ENCODE measurements around the gene FEM1C. TPM values are rescaled to one million over a fixed set of nuclear protein-coding genes. Genes with fewer than 3 reads are reported as not detected.

FEM1C gene
- total and polyA plus RNA-seq, 9 of the 15 experiments (the other 6 are each of a cell fraction or from before 2014, with no cell fraction given): 1.4 to 9.3 (median 4.3) TPM

DNA sequence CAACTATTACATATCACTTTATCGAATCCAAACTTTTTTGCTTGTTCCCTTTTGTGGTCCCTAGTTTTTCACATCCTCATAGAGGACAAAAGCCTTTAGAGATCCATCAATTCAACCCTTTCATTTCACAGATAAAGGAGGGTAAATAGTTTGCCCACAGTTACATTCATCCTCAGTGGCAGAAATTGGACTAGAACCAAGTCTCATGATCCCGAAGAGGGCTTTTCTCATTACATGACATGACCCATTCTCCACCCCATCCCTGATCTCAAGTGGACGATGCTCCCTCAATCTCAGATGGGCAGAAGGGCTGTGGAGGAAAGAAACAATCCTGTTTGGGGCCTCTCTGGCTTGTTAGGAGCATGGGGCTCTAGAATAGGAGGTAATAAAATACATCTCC lies 34.6 kb upstream of the FEM1C start:
- no peaks in the 10 kb centered on the region for H3K79me2 ChIP-seq (ENCODE audit: control insufficient read depth, insufficient read depth, low read length)
- TF ChIP-seq ZNF174 (CRISPR knock-in tag; IDR thresholded peaks at IDR 0.05) (no peak), SETDB1 (IDR thresholded peaks at IDR 0.05; ENCODE audit: low read length) (no peak), RBFOX2 (IDR thresholded peaks at IDR 0.05; ENCODE audit: low read depth, low read length) (no peak), HOMEZ (CRISPR knock-in tag; IDR thresholded peaks at IDR 0.05) (no peak), C11orf30 (IDR thresholded peaks at IDR 0.05; ENCODE audit: low read depth) (no peak), OTX1 (CRISPR knock-in tag; IDR thresholded peaks at IDR 0.05) (no peak), ZNF398 (CRISPR knock-in tag; IDR thresholded peaks at IDR 0.05) (no peak)
- TF ChIP-seq, protein P1, sequence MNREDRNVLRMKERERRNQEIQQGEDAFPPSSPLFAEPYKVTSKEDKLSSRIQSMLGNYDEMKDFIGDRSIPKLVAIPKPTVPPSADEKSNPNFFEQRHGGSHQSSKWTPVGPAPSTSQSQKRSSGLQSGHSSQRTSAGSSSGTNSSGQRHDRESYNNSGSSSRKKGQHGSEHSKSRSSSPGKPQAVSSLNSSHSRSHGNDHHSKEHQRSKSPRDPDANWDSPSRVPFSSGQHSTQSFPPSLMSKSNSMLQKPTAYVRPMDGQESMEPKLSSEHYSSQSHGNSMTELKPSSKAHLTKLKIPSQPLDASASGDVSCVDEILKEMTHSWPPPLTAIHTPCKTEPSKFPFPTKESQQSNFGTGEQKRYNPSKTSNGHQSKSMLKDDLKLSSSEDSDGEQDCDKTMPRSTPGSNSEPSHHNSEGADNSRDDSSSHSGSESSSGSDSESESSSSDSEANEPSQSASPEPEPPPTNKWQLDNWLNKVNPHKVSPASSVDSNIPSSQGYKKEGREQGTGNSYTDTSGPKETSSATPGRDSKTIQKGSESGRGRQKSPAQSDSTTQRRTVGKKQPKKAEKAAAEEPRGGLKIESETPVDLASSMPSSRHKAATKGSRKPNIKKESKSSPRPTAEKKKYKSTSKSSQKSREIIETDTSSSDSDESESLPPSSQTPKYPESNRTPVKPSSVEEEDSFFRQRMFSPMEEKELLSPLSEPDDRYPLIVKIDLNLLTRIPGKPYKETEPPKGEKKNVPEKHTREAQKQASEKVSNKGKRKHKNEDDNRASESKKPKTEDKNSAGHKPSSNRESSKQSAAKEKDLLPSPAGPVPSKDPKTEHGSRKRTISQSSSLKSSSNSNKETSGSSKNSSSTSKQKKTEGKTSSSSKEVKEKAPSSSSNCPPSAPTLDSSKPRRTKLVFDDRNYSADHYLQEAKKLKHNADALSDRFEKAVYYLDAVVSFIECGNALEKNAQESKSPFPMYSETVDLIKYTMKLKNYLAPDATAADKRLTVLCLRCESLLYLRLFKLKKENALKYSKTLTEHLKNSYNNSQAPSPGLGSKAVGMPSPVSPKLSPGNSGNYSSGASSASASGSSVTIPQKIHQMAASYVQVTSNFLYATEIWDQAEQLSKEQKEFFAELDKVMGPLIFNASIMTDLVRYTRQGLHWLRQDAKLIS (CRISPR knock-in tag; IDR thresholded peaks at IDR 0.05): no peak
- H3K27ac ChIP-seq (ENCODE audit: extremely low read depth, low read depth, low read length): no peak overlapping the region
- DNase-seq (ENCODE audit: extremely low read depth in 1 of 4, low spot score in 3 of 4) (no peak), FAIRE-seq (no peak), ATAC-seq (no peak)
- no peaks in the 10 kb centered on the region for H3K36me3 ChIP-seq (ENCODE audit: control insufficient read depth, insufficient read depth, low read length)
- no peak overlapping the region for H2AFZ ChIP-seq (ENCODE audit: low read depth, low read length)
- 16% methylated on average over 3 of the region's 3 CpGs for WGBS (ENCODE audit: insufficient coverage, low coverage, missing lambda C conversion rate)
- no peaks in the 10 kb centered on the region for H4K20me1 ChIP-seq (replicated peaks; ENCODE audit: control insufficient read depth, insufficient read depth, low read length)
- BruUV-seq (replicated peaks): no TSS peak
- intact Hi-C loops (cut with micrococcal nuclease) (loop anchor here (10.0 kb wide), 1 partner anchor 194 kb away; no protein-coding TSS in a partner anchor), in situ Hi-C loops (cut with MboI) (loop anchor here (5.0 to 25.0 kb wide), 2 partner anchors 272 to 1892 kb away; no protein-coding TSS in a partner anchor)
- H3K4me2 ChIP-seq (ENCODE audit: insufficient read depth, low read length): no peak overlapping the region
- H3K27me3 ChIP-seq (ENCODE audit: control insufficient read depth in 2 of 2, insufficient read depth in 2 of 2, low read length in 2 of 2): no peaks in the 10 kb centered on the region
- POLR2A ChIA-PET: no interaction called here
- H3K9ac ChIP-seq (ENCODE audit: insufficient read depth in 1 of 2, low read depth in 2 of 2, low read length in 2 of 2): no peak overlapping the region
- CTCF ChIA-PET (ENCODE audit: low intra/inter-chr PET ratio): no interaction called here
- H3K4me3 ChIP-seq: no peak overlapping the region
- H3K9me1 ChIP-seq (ENCODE audit: control insufficient read depth, insufficient read depth, low read length): no peaks in the 10 kb centered on the region
- H3K4me1 ChIP-seq (replicated peaks in 1 of 2; ENCODE audit: control insufficient read depth in 2 of 2, insufficient read depth in 2 of 2, low read length in 2 of 2): no peaks in the 10 kb centered on the region
- no peaks in the 10 kb centered on the region for H3K9me3 ChIP-seq (replicated peaks; ENCODE audit: control insufficient read depth, insufficient read depth, low read depth, low read length)
